Endothelial cell (in vitro differentiated cells): ENCODE measurements around the gene CCT5. TPM values are rescaled to one million over a fixed set of nuclear protein-coding genes. Genes with fewer than 3 reads are reported as not detected.
"Not testable (repeated sequence)": the region's sequence is repeated elsewhere in the genome, so short reads cannot be mapped to it uniquely, and the experiment has no call there.

Experiments used
- DNase-seq: peaks from one replicate; pipeline ENCODE4 v3.0.0; 2021; ENCODE audit warnings: low spot score
- H3K27ac Mint-ChIP-seq: one replicate; pipeline ENCODE4 v1.8.0; 2021; ENCODE audit warnings: mixed read lengths, inconsistent platforms; ENCODE audit not compliant: unreplicated experiment
- H3K27me3 Mint-ChIP-seq: one replicate; pipeline ENCODE4 v1.8.0; 2021; ENCODE audit warnings: mild to moderate bottlenecking, moderate library complexity, mixed read lengths, inconsistent platforms; ENCODE audit not compliant: unreplicated experiment
- H3K36me3 Mint-ChIP-seq: one replicate; pipeline ENCODE4 v1.8.0; 2021; ENCODE audit warnings: mild to moderate bottlenecking, low read depth, mixed read lengths, inconsistent platforms; ENCODE audit not compliant: unreplicated experiment
- H3K4me1 Mint-ChIP-seq: one replicate; pipeline ENCODE4 v1.8.0; 2021; ENCODE audit warnings: mild to moderate bottlenecking, mixed read lengths, inconsistent platforms; ENCODE audit not compliant: unreplicated experiment
- H3K4me3 Mint-ChIP-seq: one replicate; pipeline ENCODE4 v1.8.0; 2021; ENCODE audit warnings: mild to moderate bottlenecking, mixed read lengths, inconsistent platforms; ENCODE audit not compliant: unreplicated experiment
- H3K9me3 Mint-ChIP-seq: one replicate; pipeline ENCODE4 v1.8.0; 2021; ENCODE audit warnings: mixed read lengths, inconsistent platforms; ENCODE audit not compliant: unreplicated experiment
- CTCF ChIP-seq: fragments of 200-600 bp; sonication (generic); IDR thresholded peaks from one replicate; pipeline ENCODE4 v1.5.0; 2021; ENCODE audit warnings: antibody characterized with exemption; ENCODE audit not compliant: unreplicated experiment
- total RNA-seq: library from RNA; stranded (reverse); fragmentation: NEBNext Ultra II Directional; extraction: Animal tissue kit (Norgen Biotek cat#: 25700); gene quantifications from one replicate; pipeline ENCODE4 v1.2.1, GENCODE V29; 2021; ENCODE audit not compliant: unreplicated experiment

The CCT5 gene
- total RNA-seq, 1 donor from 2014 or later, result 244 TPM

GRCh38 chr5:10279328-10279727 lies 29.2 kb downstream of the CCT5 start:
- DNase-seq, result no peak

GRCh38 chr5:10279925-10280720 lies 30.0 kb downstream of the CCT5 start:
- no peak for TF ChIP-seq CTCF
- no peak for DNase-seq
- peaks cover 15% of the 10 kb centered on the region for H3K4me1 Mint-ChIP-seq
- no peak overlapping the region for H3K4me3 Mint-ChIP-seq
- no peaks in the 10 kb centered on the region for H3K9me3 Mint-ChIP-seq
- no peaks in the 10 kb centered on the region for H3K27me3 Mint-ChIP-seq
- no peak overlapping the region for H3K27ac Mint-ChIP-seq
- H3K36me3 Mint-ChIP-seq, result peaks cover 3% of the 10 kb centered on the region

More at GRCh38 chr5:10279328-10279727, 29.2 kb downstream of the CCT5 start:
- peaks cover 2% of the 10 kb centered on the region for H3K27me3 Mint-ChIP-seq
- H3K9me3 Mint-ChIP-seq, result no peaks in the 10 kb centered on the region
- TF ChIP-seq CTCF, result no peak
- H3K4me1 Mint-ChIP-seq, result peaks cover 18% of the 10 kb centered on the region
- no peak overlapping the region for H3K4me3 Mint-ChIP-seq
- no peak overlapping the region for H3K27ac Mint-ChIP-seq
- peaks cover 3% of the 10 kb centered on the region for H3K36me3 Mint-ChIP-seq

GRCh38 chr5:10283927-10284635 lies 34.0 kb downstream of the CCT5 start:
- peaks cover 12% of the 10 kb centered on the region for H3K36me3 Mint-ChIP-seq
- H3K27me3 Mint-ChIP-seq, result no peaks in the 10 kb centered on the region
- peak; percentile 86 for TF ChIP-seq CTCF
- no peak overlapping the region for H3K4me3 Mint-ChIP-seq
- no peak overlapping the region for H3K27ac Mint-ChIP-seq
- DNase-seq, result peak; percentile 91
- H3K4me1 Mint-ChIP-seq, result peaks cover 2% of the 10 kb centered on the region
- H3K9me3 Mint-ChIP-seq, result no peaks in the 10 kb centered on the region

- H3K4me3 Mint-ChIP-seq, H3K9me3 Mint-ChIP-seq, H3K4me1 Mint-ChIP-seq, H3K27ac Mint-ChIP-seq, DNase-seq, H3K27me3 Mint-ChIP-seq: not testable (repeated sequence)
- peaks cover 12% of the 10 kb centered on the region for H3K36me3 Mint-ChIP-seq
These were observed 35.3 kb downstream of the CCT5 start for GRCh38 chr5:10285362-10285761.

GRCh38 chr5:10286162-10286861 lies 36.2 kb downstream of the CCT5 start:
- no peaks in the 10 kb centered on the region for H3K9me3 Mint-ChIP-seq
- no peak for DNase-seq
- TF ChIP-seq CTCF, result no peak
- H3K4me3 Mint-ChIP-seq, result no peak overlapping the region
- peaks cover 2% of the 10 kb centered on the region for H3K27me3 Mint-ChIP-seq
- H3K4me1 Mint-ChIP-seq, result peaks cover 9% of the 10 kb centered on the region
- no peak overlapping the region for H3K27ac Mint-ChIP-seq
- peaks cover 16% of the 10 kb centered on the region for H3K36me3 Mint-ChIP-seq
